ENCODE data around the gene MRPL14. TPM values are rescaled to one million over a fixed set of nuclear protein-coding genes. Genes with fewer than 3 reads are reported as not detected.
"Not testable (repeated sequence)": the region's sequence is repeated elsewhere in the genome, so short reads cannot be mapped to it uniquely, and the experiment has no call there.

The MRPL14 gene
- total RNA-seq, 1 experiment from 2014 or later = 69.6 TPM

GRCh38 chr6:44146685-44147084 lies 19.4 kb upstream of the MRPL14 start:
- no peak overlapping the region for H3K27ac ChIP-seq (ENCODE audit: low read depth, low read length)
- H3K4me2 ChIP-seq (ENCODE audit: low read length) = no peak overlapping the region
- RAD21 ChIA-PET (ENCODE audit: low non-redundant PET in 1 of 2, low total read pairs in 2 of 2, uncharacterized antibody in 2 of 2, unreplicated experiment in 2 of 2) = no interaction called here
- BruUV-seq (replicated peaks) = no TSS peak
- POLR2A ChIA-PET = no interaction called here
- no peak overlapping the region for H2AFZ ChIP-seq (ENCODE audit: low read depth, low read length, poor library complexity, severe bottlenecking)
- peaks cover 20 to 22% of the 10 kb centered on the region in 2 experiments; a peak in 3 of 4 replicates for H3K36me3 ChIP-seq (ENCODE audit: control insufficient read depth in 1 of 2, insufficient read depth in 2 of 2, low read length in 2 of 2)
- CTCF ChIA-PET = no interaction called here
- no peak for TF ChIP-seq EZH2 (IDR thresholded peaks at IDR 0.05)
- no peak for TF ChIP-seq ZNF274 (IDR thresholded peaks at IDR 0.05; ENCODE audit: low read depth, low read length)
- H3K4me3 ChIP-seq (replicated peaks in 1 of 2; ENCODE audit: low read depth in 1 of 2, low read length in 2 of 2) = no peak overlapping the region
- H3K9me3 ChIP-seq (ENCODE audit: control insufficient read depth in 1 of 2, insufficient read depth in 1 of 2, low read depth in 1 of 2, low read length in 2 of 2) = no peaks in the 10 kb centered on the region
- no peak overlapping the region for H3K9ac ChIP-seq (ENCODE audit: low read length)
- no peaks in the 10 kb centered on the region for H3K27me3 ChIP-seq (ENCODE audit: insufficient read depth, low read length)
- DNase-seq (ENCODE audit: low read depth, low spot score) (no peak), ATAC-seq (no peak)
- no peaks in the 10 kb centered on the region for H4K20me1 ChIP-seq (ENCODE audit: insufficient read depth)
- no peaks in the 10 kb centered on the region for H3K79me2 ChIP-seq (ENCODE audit: insufficient read depth, low read length)
- peaks cover 0 to 4% of the 10 kb centered on the region in 2 experiments; a peak in 1 of 4 replicates for H3K4me1 ChIP-seq (ENCODE audit: control insufficient read depth in 1 of 2, insufficient read depth in 2 of 2, low read length in 2 of 2)
- H3K9me2 ChIP-seq (ENCODE audit: insufficient read depth) = no peaks in the 10 kb centered on the region
- intact Hi-C loops (cut with micrococcal nuclease) = no loop called here

- Histone ChIP-seq H3K36me3 (ENCODE audit: control insufficient read depth in 1 of 2, insufficient read depth in 2 of 2, low read length in 2 of 2) (peaks cover 20 to 22% of the 10 kb centered on the region in 2 experiments; a peak in 3 of 4 replicates), H3K79me2 (ENCODE audit: insufficient read depth, low read length) (no peaks in the 10 kb centered on the region), H2AFZ (ENCODE audit: low read depth, low read length, poor library complexity, severe bottlenecking) (no peak overlapping the region), H3K9ac (ENCODE audit: low read length) (no peak overlapping the region), H3K9me2 (ENCODE audit: insufficient read depth) (no peaks in the 10 kb centered on the region), H3K27ac (ENCODE audit: low read depth, low read length) (no peak overlapping the region), H4K20me1 (ENCODE audit: insufficient read depth) (no peaks in the 10 kb centered on the region), H3K9me3 (ENCODE audit: control insufficient read depth in 1 of 2, insufficient read depth in 1 of 2, low read depth in 1 of 2, low read length in 2 of 2) (no peaks in the 10 kb centered on the region), H3K4me1 (ENCODE audit: control insufficient read depth in 1 of 2, insufficient read depth in 2 of 2, low read length in 2 of 2) (no peaks in the 10 kb centered on the region), H3K4me2 (ENCODE audit: low read length) (no peak overlapping the region), H3K27me3 (ENCODE audit: insufficient read depth, low read length) (no peaks in the 10 kb centered on the region), H3K4me3 (replicated peaks in 1 of 2; ENCODE audit: low read depth in 1 of 2, low read length in 2 of 2) (no peak overlapping the region)
- ChIA-PET POLR2A (no interaction called here), CTCF (no interaction called here), RAD21 (ENCODE audit: low non-redundant PET in 1 of 2, low total read pairs in 2 of 2, uncharacterized antibody in 2 of 2, unreplicated experiment in 2 of 2) (no interaction called here)
- BruUV-seq (replicated peaks) = no TSS peak
- ATAC-seq (no peak), DNase-seq (ENCODE audit: low read depth, low spot score) (no peak)
- intact Hi-C loops (cut with micrococcal nuclease) = no loop called here
- TF ChIP-seq REST (IDR thresholded peaks at IDR 0.05; ENCODE audit: low read depth) = no peak
- no peak for TF ChIP-seq POLR2A (IDR thresholded peaks at IDR 0.05; ENCODE audit: borderline replicate concordance, extremely low read depth, insufficient read depth, insufficient read length)
- no peak for TF ChIP-seq ZNF274 (IDR thresholded peaks at IDR 0.05; ENCODE audit: low read depth, low read length)
- TF ChIP-seq ZFX (IDR thresholded peaks at IDR 0.05) = no peak
- TF ChIP-seq CEBPB (IDR thresholded peaks at IDR 0.05; ENCODE audit: low read depth) = no peak
- TF ChIP-seq EGR1 (IDR thresholded peaks at IDR 0.05; ENCODE audit: low read depth) = no peak
- no peak for TF ChIP-seq JUND (IDR thresholded peaks at IDR 0.05)
- no peak for TF ChIP-seq ATF3 (IDR thresholded peaks at IDR 0.05)
Measured at GRCh38 chr6:44145839-44146238, 18.6 kb upstream of the MRPL14 start.

GRCh38 chr6:44144536-44144935 lies 17.3 kb upstream of the MRPL14 start:
- H3K27ac ChIP-seq (ENCODE audit: low read depth, low read length); H4K20me1 ChIP-seq (ENCODE audit: insufficient read depth); RAD21 ChIA-PET (ENCODE audit: low non-redundant PET in 1 of 2, low total read pairs in 2 of 2, uncharacterized antibody in 2 of 2, unreplicated experiment in 2 of 2); H3K4me1 ChIP-seq (ENCODE audit: control insufficient read depth in 1 of 2, insufficient read depth in 2 of 2, low read length in 2 of 2); H3K9me3 ChIP-seq (ENCODE audit: control insufficient read depth in 1 of 2, insufficient read depth in 1 of 2, low read depth in 1 of 2, low read length in 2 of 2); BruUV-seq (replicated peaks); H3K9ac ChIP-seq (ENCODE audit: low read length); DNase-seq (ENCODE audit: low read depth, low spot score); intact Hi-C loops (cut with micrococcal nuclease); H3K4me3 ChIP-seq (replicated peaks in 1 of 2; ENCODE audit: low read depth in 1 of 2, low read length in 2 of 2); ATAC-seq; H2AFZ ChIP-seq (ENCODE audit: low read depth, low read length, poor library complexity, severe bottlenecking); H3K79me2 ChIP-seq (ENCODE audit: insufficient read depth, low read length); H3K27me3 ChIP-seq (ENCODE audit: insufficient read depth, low read length); H3K4me2 ChIP-seq (ENCODE audit: low read length); H3K9me2 ChIP-seq (ENCODE audit: insufficient read depth): not testable (repeated sequence)
- ChIA-PET POLR2A (interaction anchor here (1.2 kb wide), 1 partner anchor 17 kb away, joined by 5 read pairs; the partner anchor contains the start of genes MRPL14 and TMEM63B), CTCF (interaction anchor here (1.1 kb wide), 1 partner anchor 28 kb away, joined by 3 read pairs; no protein-coding TSS in a partner anchor)
- peaks cover 17 to 29% of the 10 kb centered on the region in 2 experiments; a peak in 3 of 4 replicates for H3K36me3 ChIP-seq (ENCODE audit: control insufficient read depth in 1 of 2, insufficient read depth in 2 of 2, low read length in 2 of 2)

Data from HCT116 (cell line).